ENCODE data around the gene NHLRC2.
"Not testable (repeated sequence)": the region's sequence is repeated elsewhere in the genome, so short reads cannot be mapped to it uniquely, and the experiment has no call there.

Gene NHLRC2

GRCh38 chr10:113941140-113941539, 86.7 kb downstream of the NHLRC2 start:
- DNase-seq (ENCODE audit: low spot score): no peak

GRCh38 chr10:113943196-113943595, 88.7 kb downstream of the NHLRC2 start:
- not testable (repeated sequence) for DNase-seq (ENCODE audit: low spot score)

- no peak for DNase-seq (ENCODE audit: low spot score)
Observed at GRCh38 chr10:113945075-113945686, 90.7 kb downstream of the NHLRC2 start.

GRCh38 chr10:113945687-113946085, 91.2 kb downstream of the NHLRC2 start:
- no peak for DNase-seq (ENCODE audit: low spot score)

- peak; percentile 9 for DNase-seq (ENCODE audit: low spot score)
Observed at GRCh38 chr10:113947184-113948041, 93.0 kb downstream of the NHLRC2 start.

GRCh38 chr10:113948048-113948447, 93.6 kb downstream of the NHLRC2 start:
- no peak for DNase-seq (ENCODE audit: low spot score)

- no peak for DNase-seq (ENCODE audit: low spot score)
Observed at GRCh38 chr10:113950268-113950667, 95.8 kb downstream of the NHLRC2 start.

- DNase-seq (ENCODE audit: low spot score): no peak
Observed at GRCh38 chr10:113953505-113954272, 99.2 kb downstream of the NHLRC2 start.

- DNase-seq (ENCODE audit: low spot score): no peak
Observed at GRCh38 chr10:113954409-113954808, 99.9 kb downstream of the NHLRC2 start.

- no peak for DNase-seq (ENCODE audit: low spot score)
Observed at GRCh38 chr10:113957013-113957412, 102.6 kb downstream of the NHLRC2 start.

GRCh38 chr10:113958631-113959382, 104.3 kb downstream of the NHLRC2 start:
- DNase-seq (ENCODE audit: low spot score): no peak

- DNase-seq (ENCODE audit: low spot score): no peak
Observed at GRCh38 chr10:113959383-113959760, 104.9 kb downstream of the NHLRC2 start.

- DNase-seq (ENCODE audit: low spot score): no peak
Observed at GRCh38 chr10:113960617-113961181, 106.2 kb downstream of the NHLRC2 start.

- no peak for DNase-seq (ENCODE audit: low spot score)
Observed at GRCh38 chr10:113961182-113962031, 106.9 kb downstream of the NHLRC2 start.

- DNase-seq (ENCODE audit: low spot score): no peak
Observed at GRCh38 chr10:113965077-113965476, 110.6 kb downstream of the NHLRC2 start.

- no peak for DNase-seq (ENCODE audit: low spot score)
Observed at GRCh38 chr10:113965683-113966082, 111.2 kb downstream of the NHLRC2 start.
